Testis (tissue), 2 donors: ENCODE results near the gene DDR2.

Source experiments
- POLR2A ChIP-seq: fragments of 450-650 bp; IDR thresholded peaks from one replicate; pipeline ENCODE4 v1.6.1; 2017; ENCODE audit warnings: antibody characterized with exemption, mild to moderate bottlenecking, moderate library complexity
- TF ChIP-seq, protein P1 (sequence below), 3 experiments: fragments of 450-650 bp in 2 of 3; fragments of 200-600 bp in 1 of 3; sonication (generic) in 1 of 3; IDR thresholded peaks; one replicate each; pipeline ENCODE4 v1.5.1; 2016 to 2019; ENCODE audit warnings: antibody characterized with exemption in 3 of 3, mild to moderate bottlenecking in 2 of 3, moderate library complexity in 1 of 3

DNA sequence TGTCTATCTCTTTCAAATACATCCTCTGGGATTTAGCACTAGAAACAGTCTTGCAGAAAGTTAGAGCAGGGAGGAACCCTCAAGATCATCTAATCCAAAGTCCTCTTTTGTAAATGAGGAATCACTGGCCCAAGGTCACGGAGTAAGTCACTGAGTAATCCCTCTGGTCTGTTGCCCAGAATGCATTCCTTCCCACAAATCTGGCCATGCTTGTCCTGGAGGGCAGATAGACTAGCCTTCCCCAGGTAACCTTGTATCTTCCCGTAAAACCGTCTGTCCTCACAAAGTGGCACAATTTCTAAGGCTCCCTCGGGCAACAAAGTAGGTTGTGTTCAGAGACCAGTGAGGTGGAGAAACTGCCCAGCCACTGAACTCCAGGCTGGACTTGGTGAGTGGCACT is 46.2 kb downstream of the DDR2 start:
- no peak for TF ChIP-seq POLR2A
- TF ChIP-seq, protein P1, sequence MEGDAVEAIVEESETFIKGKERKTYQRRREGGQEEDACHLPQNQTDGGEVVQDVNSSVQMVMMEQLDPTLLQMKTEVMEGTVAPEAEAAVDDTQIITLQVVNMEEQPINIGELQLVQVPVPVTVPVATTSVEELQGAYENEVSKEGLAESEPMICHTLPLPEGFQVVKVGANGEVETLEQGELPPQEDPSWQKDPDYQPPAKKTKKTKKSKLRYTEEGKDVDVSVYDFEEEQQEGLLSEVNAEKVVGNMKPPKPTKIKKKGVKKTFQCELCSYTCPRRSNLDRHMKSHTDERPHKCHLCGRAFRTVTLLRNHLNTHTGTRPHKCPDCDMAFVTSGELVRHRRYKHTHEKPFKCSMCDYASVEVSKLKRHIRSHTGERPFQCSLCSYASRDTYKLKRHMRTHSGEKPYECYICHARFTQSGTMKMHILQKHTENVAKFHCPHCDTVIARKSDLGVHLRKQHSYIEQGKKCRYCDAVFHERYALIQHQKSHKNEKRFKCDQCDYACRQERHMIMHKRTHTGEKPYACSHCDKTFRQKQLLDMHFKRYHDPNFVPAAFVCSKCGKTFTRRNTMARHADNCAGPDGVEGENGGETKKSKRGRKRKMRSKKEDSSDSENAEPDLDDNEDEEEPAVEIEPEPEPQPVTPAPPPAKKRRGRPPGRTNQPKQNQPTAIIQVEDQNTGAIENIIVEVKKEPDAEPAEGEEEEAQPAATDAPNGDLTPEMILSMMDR (IDR thresholded peaks at IDR 0.05) = no peak
